Endothelial cell (in vitro differentiated cells): ENCODE measurements around the gene TMEM127. TPM values are rescaled to one million over a fixed set of nuclear protein-coding genes. Genes with fewer than 3 reads are reported as not detected.
A peak's percentile ranks its signal among the peaks of the same experiment; 100 is the strongest.

Experiments
- DNase-seq: peaks from one replicate; pipeline ENCODE4 v3.0.0; 2021; ENCODE audit warnings: low spot score
- H3K27ac Mint-ChIP-seq: one replicate; pipeline ENCODE4 v1.8.0; 2021; ENCODE audit warnings: mixed read lengths, inconsistent platforms; ENCODE audit not compliant: unreplicated experiment
- H3K27me3 Mint-ChIP-seq: one replicate; pipeline ENCODE4 v1.8.0; 2021; ENCODE audit warnings: mild to moderate bottlenecking, moderate library complexity, mixed read lengths, inconsistent platforms; ENCODE audit not compliant: unreplicated experiment
- H3K36me3 Mint-ChIP-seq: one replicate; pipeline ENCODE4 v1.8.0; 2021; ENCODE audit warnings: mild to moderate bottlenecking, low read depth, mixed read lengths, inconsistent platforms; ENCODE audit not compliant: unreplicated experiment
- H3K4me1 Mint-ChIP-seq: one replicate; pipeline ENCODE4 v1.8.0; 2021; ENCODE audit warnings: mild to moderate bottlenecking, mixed read lengths, inconsistent platforms; ENCODE audit not compliant: unreplicated experiment
- H3K4me3 Mint-ChIP-seq: one replicate; pipeline ENCODE4 v1.8.0; 2021; ENCODE audit warnings: mild to moderate bottlenecking, mixed read lengths, inconsistent platforms; ENCODE audit not compliant: unreplicated experiment
- H3K9me3 Mint-ChIP-seq: one replicate; pipeline ENCODE4 v1.8.0; 2021; ENCODE audit warnings: mixed read lengths, inconsistent platforms; ENCODE audit not compliant: unreplicated experiment
- total RNA-seq: library from RNA; stranded (reverse); fragmentation: NEBNext Ultra II Directional; extraction: Animal tissue kit (Norgen Biotek cat#: 25700); gene quantifications from one replicate; pipeline ENCODE4 v1.2.1, GENCODE V29; 2021; ENCODE audit not compliant: unreplicated experiment
- TF ChIP-seq, protein P1 (sequence below): fragments of 200-600 bp; sonication (generic); IDR thresholded peaks from one replicate; pipeline ENCODE4 v1.5.0; 2021; ENCODE audit warnings: antibody characterized with exemption; ENCODE audit not compliant: unreplicated experiment

TMEM127 gene
- total RNA-seq, 1 donor from 2014 or later, result 39.0 TPM

DNA sequence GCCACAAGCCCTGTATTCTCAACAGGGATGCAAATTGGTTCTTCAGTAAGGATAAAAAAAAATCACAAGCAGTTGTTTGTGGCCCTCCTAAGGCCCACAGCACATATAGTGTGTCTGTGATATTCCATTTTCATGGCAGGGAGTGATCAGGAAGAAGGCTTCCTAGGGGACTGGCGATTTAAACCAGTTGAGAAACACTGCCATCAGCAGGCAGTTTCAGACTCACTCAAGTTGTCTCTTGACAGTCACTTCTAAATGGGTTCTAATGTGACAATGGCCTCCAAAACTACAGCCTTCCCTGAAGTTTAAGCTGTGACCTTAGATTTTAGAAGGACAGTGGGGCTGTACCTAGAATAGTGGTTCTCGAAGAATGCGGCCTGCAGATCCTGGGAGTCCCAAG, 6.2 kb upstream of the TMEM127 start:
- Mint-ChIP-seq H3K4me3 (no peak overlapping the region), H3K27me3 (peaks cover 9% of the 10 kb centered on the region), H3K4me1 (peaks cover 3% of the 10 kb centered on the region), H3K9me3 (no peaks in the 10 kb centered on the region), H3K27ac (no peak overlapping the region), H3K36me3 (peaks cover 24% of the 10 kb centered on the region)
- TF ChIP-seq, protein P1, sequence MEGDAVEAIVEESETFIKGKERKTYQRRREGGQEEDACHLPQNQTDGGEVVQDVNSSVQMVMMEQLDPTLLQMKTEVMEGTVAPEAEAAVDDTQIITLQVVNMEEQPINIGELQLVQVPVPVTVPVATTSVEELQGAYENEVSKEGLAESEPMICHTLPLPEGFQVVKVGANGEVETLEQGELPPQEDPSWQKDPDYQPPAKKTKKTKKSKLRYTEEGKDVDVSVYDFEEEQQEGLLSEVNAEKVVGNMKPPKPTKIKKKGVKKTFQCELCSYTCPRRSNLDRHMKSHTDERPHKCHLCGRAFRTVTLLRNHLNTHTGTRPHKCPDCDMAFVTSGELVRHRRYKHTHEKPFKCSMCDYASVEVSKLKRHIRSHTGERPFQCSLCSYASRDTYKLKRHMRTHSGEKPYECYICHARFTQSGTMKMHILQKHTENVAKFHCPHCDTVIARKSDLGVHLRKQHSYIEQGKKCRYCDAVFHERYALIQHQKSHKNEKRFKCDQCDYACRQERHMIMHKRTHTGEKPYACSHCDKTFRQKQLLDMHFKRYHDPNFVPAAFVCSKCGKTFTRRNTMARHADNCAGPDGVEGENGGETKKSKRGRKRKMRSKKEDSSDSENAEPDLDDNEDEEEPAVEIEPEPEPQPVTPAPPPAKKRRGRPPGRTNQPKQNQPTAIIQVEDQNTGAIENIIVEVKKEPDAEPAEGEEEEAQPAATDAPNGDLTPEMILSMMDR, result no peak
- DNase-seq, result no peak

GRCh38 chr2:96267159-96267971, 1.6 kb upstream of the TMEM127 start:
- Mint-ChIP-seq H3K27ac (no peak overlapping the region), H3K4me1 (peaks cover 16% of the 10 kb centered on the region), H3K36me3 (peaks cover 24% of the 10 kb centered on the region), H3K9me3 (no peaks in the 10 kb centered on the region), H3K4me3 (peak overlapping the region; percentile 86), H3K27me3 (peaks cover 21% of the 10 kb centered on the region)
- TF ChIP-seq, protein P1, result peak; percentile 29
- peak; percentile 34 for DNase-seq

DNA sequence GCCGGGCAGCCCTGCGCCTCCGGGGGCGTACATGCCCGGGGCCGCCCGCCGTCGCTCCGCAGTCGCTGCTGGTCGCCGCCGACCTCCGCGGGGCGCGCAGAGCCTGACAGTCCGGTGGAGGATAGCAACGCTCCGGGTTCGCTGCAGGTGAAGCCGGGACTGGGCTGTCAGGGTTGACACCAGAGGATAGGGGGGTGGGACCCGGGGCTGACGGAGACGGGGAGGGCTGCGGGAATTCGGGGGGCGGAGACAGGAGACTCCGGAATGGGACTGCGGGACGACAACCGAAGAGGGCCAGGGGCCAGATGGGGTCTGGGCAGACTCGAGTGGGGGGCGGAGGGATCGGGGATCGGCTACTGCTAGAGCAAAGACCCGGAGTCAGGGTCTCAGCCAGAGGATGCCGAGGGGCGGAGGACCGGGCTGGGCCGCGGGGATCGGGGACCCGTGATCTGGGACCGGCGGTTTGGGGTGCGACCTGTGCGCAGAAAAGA, 403 bp downstream of the TMEM127 start:
- Mint-ChIP-seq H3K27ac (no peak overlapping the region), H3K27me3 (peaks cover 21% of the 10 kb centered on the region), H3K4me3 (peak overlapping the region; percentile 100), H3K4me1 (peaks cover 23% of the 10 kb centered on the region), H3K36me3 (peaks cover 18% of the 10 kb centered on the region), H3K9me3 (no peaks in the 10 kb centered on the region)
- TF ChIP-seq, protein P1, result no peak
- DNase-seq, result no peak

GRCh38 chr2:96264656-96265348, 995 bp downstream of the TMEM127 start:
- TF ChIP-seq, protein P1, result no peak
- H3K4me1 Mint-ChIP-seq, result peaks cover 26% of the 10 kb centered on the region
- peak overlapping the region; percentile 58 for H3K27ac Mint-ChIP-seq
- H3K4me3 Mint-ChIP-seq, result peak overlapping the region; percentile 93
- peak; percentile 50 for DNase-seq
- H3K9me3 Mint-ChIP-seq, result no peaks in the 10 kb centered on the region
- H3K36me3 Mint-ChIP-seq, result peaks cover 18% of the 10 kb centered on the region
- H3K27me3 Mint-ChIP-seq, result peaks cover 21% of the 10 kb centered on the region
